HepG2 (cell line): ENCODE results near the gene ZBTB14. TPM values are rescaled to one million over a fixed set of nuclear protein-coding genes. Genes with fewer than 3 reads are reported as not detected.

ENCODE experiments used
- ATAC-seq: fragments of 200-7000 bp; cut with Tn5 transposase; 3 replicates; pipeline ENCODE4 v1.9.1; 2020; ENCODE audit warnings: mild to moderate bottlenecking, moderate library complexity
- BruUV-seq: library from RNA; stranded (reverse); fragments of 400-500 nt; replicated peaks from 2 replicates; lab custom pipeline; 2021; lab: Mats Ljungman, UMichigan
- CTCF ChIA-PET: fragments of 300-600 bp; formaldehyde crosslinking; extraction: SDS; loops from one replicate; lab custom pipeline; 2021; ENCODE audit warnings: low total read pairs, inconsistent platforms, low intra/inter-chr PET ratio; lab: Yijun Ruan, JAX
- POLR2A ChIA-PET: fragments of 350-600 bp; sonication (Branson Sonifier 250); formaldehyde crosslinking; loops from one replicate; lab custom pipeline; 2020; ENCODE audit warnings: antibody characterized with exemption, inconsistent platforms; lab: Yijun Ruan, JAX
- DNase-seq: peaks from one replicate; pipeline ENCODE4 v3.0.0-alpha.2; 2015; ENCODE audit warnings: low spot score
- FAIRE-seq: peaks from 3 replicates; lab custom pipeline; 2011; peaks lifted over from hg19 to GRCh38; lab: Jason Lieb, UNC
- H2AFZ ChIP-seq: one replicate; pipeline ENCODE4 v1.6.1; 2011; ENCODE audit warnings: low read length, inconsistent platforms
- H3K27ac ChIP-seq: fragments of 300-600 bp; 3 replicates; pipeline ENCODE4 v1.8.0; 2011; ENCODE audit warnings: mixed run types, mild to moderate bottlenecking, mixed read lengths, low read length, inconsistent platforms; ENCODE audit not compliant: insufficient read depth; ENCODE audit errors: extremely low read length
- H3K27me3 ChIP-seq, 2 experiments: fragments of 200-600 bp in 1 of 2; 2 replicates in 1 of 2; 3 replicates in 1 of 2; pipeline versions ENCODE4 v1.6.0 to v1.8.0; 2011; ENCODE audit warnings: low read length in 2 of 2, mild to moderate bottlenecking in 2 of 2, moderate library complexity in 2 of 2, inconsistent platforms in 1 of 2; ENCODE audit not compliant: insufficient read depth in 2 of 2, control insufficient read depth in 1 of 2
- H3K36me3 ChIP-seq, 2 experiments: fragments of 200-600 bp in 1 of 2; replicated peaks in 1 of 2; 2 replicates in 1 of 2; 3 replicates in 1 of 2; pipeline versions ENCODE4 v1.5.1 to v1.8.0; 2011; ENCODE audit warnings: low read length in 2 of 2, inconsistent platforms in 1 of 2; ENCODE audit not compliant: insufficient read depth in 2 of 2, control insufficient read depth in 1 of 2
- H3K4me1 ChIP-seq: 2 replicates; pipeline ENCODE4 v1.5.1; 2012; ENCODE audit warnings: low read length, inconsistent platforms; ENCODE audit not compliant: insufficient read depth
- H3K4me2 ChIP-seq: 2 replicates; pipeline ENCODE4 v1.6.0; 2011; ENCODE audit warnings: low read depth, low read length, inconsistent platforms
- H3K4me3 ChIP-seq, 3 experiments: fragments of 200-600 bp in 1 of 3; sonication (generic), shearing (Covaris generic) in 1 of 3; replicated peaks in 1 of 3; 2 replicates each; pipeline ENCODE4 v1.5.1; 2011 to 2016; ENCODE audit warnings: low read length in 3 of 3, inconsistent platforms in 2 of 3, low read depth in 2 of 3, mild to moderate bottlenecking in 2 of 3, control low read depth in 1 of 3, mixed read lengths in 1 of 3; ENCODE audit not compliant: insufficient read depth in 1 of 3
- H3K79me2 ChIP-seq: one replicate; pipeline ENCODE4 v1.6.1; 2011; ENCODE audit warnings: low read length, inconsistent platforms; ENCODE audit not compliant: insufficient read depth
- H3K9ac ChIP-seq: 2 replicates; pipeline ENCODE4 v1.6.0; 2011; ENCODE audit warnings: mild to moderate bottlenecking, low read depth, low read length, inconsistent platforms; ENCODE audit not compliant: insufficient read depth
- H3K9me3 ChIP-seq: 2 replicates; pipeline ENCODE4 v1.5.1; 2012; ENCODE audit warnings: mild to moderate bottlenecking, low read length
- H4K20me1 ChIP-seq: 2 replicates; pipeline ENCODE4 v1.6.0; 2011; ENCODE audit warnings: inconsistent platforms, mild to moderate bottlenecking, low read length, moderate library complexity; ENCODE audit not compliant: insufficient read depth
- DMAP1 ChIP-seq: IDR thresholded peaks from 2 replicates; pipeline ENCODE4 v1.6.1; 2016
- DZIP1 ChIP-seq: sonication (generic); formaldehyde crosslinking; IDR thresholded peaks from 2 replicates; pipeline ENCODE4 v1.5.0; 2020; ENCODE audit warnings: mild to moderate bottlenecking, missing genetic modification reagents
- EED ChIP-seq: sonication (generic); formaldehyde crosslinking; IDR thresholded peaks from 2 replicates; pipeline ENCODE4 v1.5.0; 2020; ENCODE audit warnings: mild to moderate bottlenecking, missing genetic modification reagents
- EP300 ChIP-seq, 3 experiments: sonication (generic) in 1 of 3; formaldehyde crosslinking in 1 of 3; IDR thresholded peaks; 2 replicates each; pipeline versions ENCODE4 v1.5.1 to v1.6.1; 2011 to 2020; ENCODE audit warnings: low read depth in 2 of 3, low read length in 2 of 3, borderline replicate concordance in 1 of 3, improper control_type of control experiment in 1 of 3, mild to moderate bottlenecking in 1 of 3, missing genetic modification reagents in 1 of 3, moderate library complexity in 1 of 3
- ERF ChIP-seq: IDR thresholded peaks from 2 replicates; pipeline ENCODE4 v1.6.1; 2018; ENCODE audit warnings: missing biosample characterization, missing genetic modification reagents
- HHEX ChIP-seq: IDR thresholded peaks from 2 replicates; pipeline ENCODE4 v1.6.1; 2016; ENCODE audit warnings: control low read depth
- HOXD1 ChIP-seq: sonication (generic); formaldehyde crosslinking; IDR thresholded peaks from 2 replicates; pipeline ENCODE4 v1.5.0; 2020; ENCODE audit warnings: missing genetic modification reagents
- MTF2 ChIP-seq: sonication (generic); formaldehyde crosslinking; IDR thresholded peaks from 2 replicates; pipeline ENCODE4 v1.5.0; 2020; ENCODE audit warnings: missing genetic modification reagents, borderline replicate concordance
- MZF1 ChIP-seq: sonication (generic); formaldehyde crosslinking; IDR thresholded peaks from 2 replicates; pipeline ENCODE4 v1.8.1; 2023; ENCODE audit warnings: mild to moderate bottlenecking, missing genetic modification reagents, borderline replicate concordance
- PHF20 ChIP-seq: sonication (generic); formaldehyde crosslinking; IDR thresholded peaks from 2 replicates; pipeline ENCODE4 v1.5.0; 2020; ENCODE audit warnings: mild to moderate bottlenecking, missing genetic modification reagents
- POGZ ChIP-seq: sonication (generic); formaldehyde crosslinking; IDR thresholded peaks from 2 replicates; pipeline ENCODE4 v1.4.0; 2020; ENCODE audit warnings: mild to moderate bottlenecking, missing genetic modification reagents
- RBM39 ChIP-seq: fragments of 200-400 bp; formaldehyde crosslinking; IDR thresholded peaks from one replicate; pipeline ENCODE4 v1.6.1; 2018; ENCODE audit warnings: antibody characterized with exemption, mild to moderate bottlenecking, low read depth, low read length; ENCODE audit not compliant: poor library complexity, severe bottlenecking
- RNF2 ChIP-seq: fragments of 450-650 bp; conservative IDR thresholded peaks from 2 replicates; pipeline ENCODE4 v1.6.1; 2016; ENCODE audit warnings: low read depth
- SP1 ChIP-seq, 2 experiments: fragments of 450-650 bp in 1 of 2; sonication (generic) in 1 of 2; formaldehyde crosslinking in 1 of 2; IDR thresholded peaks; 2 replicates each; pipeline versions ENCODE4 v1.4.0 to v1.6.1; 2016 to 2020; ENCODE audit warnings: missing genetic modification reagents in 1 of 2
- STAT5B ChIP-seq: sonication (generic); formaldehyde crosslinking; IDR thresholded peaks from 2 replicates; pipeline ENCODE4 v1.4.0; 2020; ENCODE audit warnings: missing genetic modification reagents
- TGIF2 ChIP-seq: IDR thresholded peaks from 2 replicates; pipeline ENCODE4 v1.6.1; 2016; ENCODE audit warnings: control low read depth, missing compliant biosample characterization
- THAP8 ChIP-seq: sonication (generic); formaldehyde crosslinking; IDR thresholded peaks from 2 replicates; pipeline ENCODE4 v1.5.1; 2020; ENCODE audit warnings: missing genetic modification reagents, mild to moderate bottlenecking, borderline replicate concordance
- TRIM24 ChIP-seq: sonication (generic); formaldehyde crosslinking; IDR thresholded peaks from 2 replicates; pipeline ENCODE4 v1.8.0; 2022; ENCODE audit warnings: mild to moderate bottlenecking, missing genetic modification reagents
- ZEB1 ChIP-seq: IDR thresholded peaks from 2 replicates; pipeline ENCODE4 v1.6.1; 2012; ENCODE audit warnings: mild to moderate bottlenecking, low read depth, inconsistent platforms; ENCODE audit not compliant: insufficient replicate concordance
- ZKSCAN1 ChIP-seq: fragments of 150-350 bp; IDR thresholded peaks from 2 replicates; pipeline ENCODE4 v1.6.1; 2014; ENCODE audit warnings: low read length
- ZNF841 ChIP-seq: sonication (generic); formaldehyde crosslinking; IDR thresholded peaks from 2 replicates; pipeline ENCODE4 v1.8.1; 2023; ENCODE audit warnings: missing genetic modification reagents, borderline replicate concordance
- WGBS: methylation state at CpG from one replicate; pipeline ENCODE4 v1.1.6; 2017; ENCODE audit warnings: low lambda C conversion rate; 5-methylcytosine and 5-hydroxymethylcytosine counted together
- in situ Hi-C: cut with HindIII; loops from 2 replicates; pipeline ENCODE4 v1.10.0; 2017; ENCODE audit warnings: low pct_unique_long_range_greater_than_20kb; ENCODE audit not compliant: extremely low pct_ligation_motif_present
- intact Hi-C: fragments of 100-400 bp; cut with micrococcal nuclease; formaldehyde crosslinking; loops from one replicate; pipeline ENCODE4 v1.10.0; 2022; ENCODE audit not compliant: unreplicated experiment
- polyA plus RNA-seq, 8 experiments: library from polyadenylated mRNA; depleted of rRNA in 3 of 8; stranded (reverse) in 7 of 8; unstranded in 1 of 8; fragments of >200 nt; fragmentation: Illumina TruSeq in 4 of 8; extraction: Trizol in 4 of 8; gene quantifications; 2 replicates each; pipeline versions ENCODE4 v1.2.1 to v1.2.3, GENCODE V29; 2011 to 2016; ENCODE audit warnings: low read depth in 4 of 8, missing spikeins in 1 of 8, mixed read lengths in 1 of 8; ENCODE audit not compliant: insufficient read depth in 1 of 8
- total RNA-seq, 5 experiments: library from RNA; depleted of rRNA; stranded (reverse); fragments of >200 nt; fragmentation: Illumina TruSeq; extraction: Trizol; gene quantifications; 2 replicates each; pipeline ENCODE4 v1.2.3, GENCODE V29; 2016; ENCODE audit warnings: low read depth in 1 of 5

Gene ZBTB14
- total and polyA plus RNA-seq, 2 of the 13 experiments (the other 11 are each of a cell fraction or from before 2014, with no cell fraction given) = 8.0 to 14.4 TPM

GRCh38 chr18:5296706-5297320 is 1.3 kb upstream of the ZBTB14 start (continued):
- TF ChIP-seq POGZ (CRISPR knock-in tag) (no peak), THAP8 (CRISPR knock-in tag) (no peak), EED (CRISPR knock-in tag) (no peak), ZEB1 (no peak), ZKSCAN1 (no peak), STAT5B (no peak), ERF (no peak), MTF2 (CRISPR knock-in tag) (no peak), TRIM24 (CRISPR knock-in tag) (no peak), ZNF841 (CRISPR knock-in tag) (no peak), TGIF2 (no peak), RBM39 (no peak), RNF2 (0 out of 2 replicates have a peak, but pooled peaks have one; percentile 10)

GRCh38 chr18:5295981-5296705 is 617 bp upstream of the ZBTB14 start:
- DNase-seq (peak; percentile 90), FAIRE-seq (no peak), ATAC-seq (peak; percentile 44)
- no peaks in the 10 kb centered on the region for H4K20me1 ChIP-seq
- H3K4me2 ChIP-seq = peak overlapping the region; percentile 80
- H3K27me3 ChIP-seq = no peaks in the 10 kb centered on the region; a peak in 1 of 5 replicates
- 83% methylated on average over 10 of the region's 95 CpGs for WGBS
- peak overlapping the region; percentile 96 for H3K27ac ChIP-seq
- H3K9ac ChIP-seq = peak overlapping the region; percentile 81
- in situ Hi-C loops (no loop called here), intact Hi-C loops (no loop called here)
- H3K4me3 ChIP-seq = peak overlapping the region; percentile 67 to 79 (median 74); a peak in 5 of 6 replicates
- H3K4me1 ChIP-seq = peaks cover 51% of the 10 kb centered on the region
- no peaks in the 10 kb centered on the region for H3K9me3 ChIP-seq
- ChIA-PET POLR2A (interaction anchor here (1.3 to 4.7 kb wide), 6 partner anchors 9 to 59 kb away, joined by 3 to 82 read pairs (median 12); no protein-coding TSS in a partner anchor), CTCF (no interaction called here)
- H2AFZ ChIP-seq = no peak overlapping the region
- H3K79me2 ChIP-seq = peaks cover 13% of the 10 kb centered on the region
- BruUV-seq = no TSS peak
- peaks cover 2 to 8% of the 10 kb centered on the region in 2 experiments; a peak in 3 of 5 replicates for H3K36me3 ChIP-seq
- TF ChIP-seq MZF1 (CRISPR knock-in tag) (no peak), SP1 (IDR thresholded peaks at IDR 0.05) (no peak), SP1 (CRISPR knock-in tag; IDR thresholded peaks at IDR 0.05) (0 out of 2 replicates have a peak, but pooled peaks have one; percentile 8), EP300 (IDR thresholded peaks at IDR 0.05; ENCODE audit: low read depth in 2 of 2, low read length in 2 of 2) (peak in 1 of 2 experiments; percentile 15; a peak in 1 of 4 replicates), EP300 (CRISPR knock-in tag; IDR thresholded peaks at IDR 0.05; ENCODE audit: borderline replicate concordance) (no peak), PHF20 (CRISPR knock-in tag) (peak; percentile 24; the same call in 1 of the 2 replicates), DMAP1 (CRISPR knock-in tag) (no peak), HHEX (no peak), DZIP1 (no peak), HOXD1 (CRISPR knock-in tag) (peak; percentile 34; the same call in 1 of the 2 replicates)
